Astrocyte (in vitro differentiated cells and primary cell): Measurements from ENCODE around the gene CELF2. TPM values are rescaled to one million over a fixed set of nuclear protein-coding genes. Genes with fewer than 3 reads are reported as not detected.

Experiments used
- DNase-seq: peaks from one replicate; pipeline ENCODE4 v3.0.0-alpha.2; 2010; ENCODE audit warnings: low read depth
- FAIRE-seq: peaks from 2 replicates; lab custom pipeline; 2011; peaks lifted over from hg19 to GRCh38; lab: Jason Lieb, UNC
- H2AFZ ChIP-seq: 2 replicates; pipeline ENCODE4 v1.6.0; 2012; ENCODE audit warnings: low read depth, low read length, inconsistent platforms
- H3K27ac ChIP-seq: 2 replicates; pipeline ENCODE4 v1.5.1; 2011; ENCODE audit warnings: low read depth, low read length, inconsistent platforms
- H3K27me3 ChIP-seq: 2 replicates; pipeline ENCODE4 v1.6.0; 2011; ENCODE audit warnings: low read length, inconsistent platforms; ENCODE audit not compliant: insufficient read depth
- H3K36me3 ChIP-seq: 2 replicates; pipeline ENCODE4 v1.5.1; 2011; ENCODE audit warnings: low read length, inconsistent platforms; ENCODE audit not compliant: insufficient read depth
- H3K4me1 ChIP-seq: 2 replicates; pipeline ENCODE4 v1.5.1; 2011; ENCODE audit warnings: low read length, inconsistent platforms; ENCODE audit not compliant: insufficient read depth
- H3K4me2 ChIP-seq: 2 replicates; pipeline ENCODE4 v1.6.0; 2012; ENCODE audit warnings: low read length, inconsistent platforms
- H3K4me3 ChIP-seq: 2 replicates; pipeline ENCODE4 v1.5.1; 2011; ENCODE audit warnings: low read depth, mild to moderate bottlenecking, low read length, inconsistent platforms; ENCODE audit not compliant: insufficient read depth
- H3K79me2 ChIP-seq: 2 replicates; pipeline ENCODE4 v1.6.0; 2012; ENCODE audit warnings: mild to moderate bottlenecking, low read length, inconsistent platforms; ENCODE audit not compliant: insufficient read depth
- H3K9ac ChIP-seq: 2 replicates; pipeline ENCODE4 v1.6.0; 2012; ENCODE audit warnings: mild to moderate bottlenecking, low read length, inconsistent platforms
- H3K9me3 ChIP-seq: 2 replicates; pipeline ENCODE4 v1.5.1; 2012; ENCODE audit warnings: low read depth, mild to moderate bottlenecking, low read length, inconsistent platforms; ENCODE audit not compliant: insufficient read depth
- H4K20me1 ChIP-seq: 2 replicates; pipeline ENCODE4 v1.6.0; 2012; ENCODE audit warnings: low read length, inconsistent platforms; ENCODE audit not compliant: insufficient read depth
- H3K27ac Mint-ChIP-seq: one replicate; pipeline ENCODE4 v1.8.0; 2021; ENCODE audit warnings: mild to moderate bottlenecking, mixed read lengths; ENCODE audit not compliant: unreplicated experiment
- H3K27me3 Mint-ChIP-seq: one replicate; pipeline ENCODE4 v1.8.0; 2021; ENCODE audit warnings: low read depth, mixed read lengths; ENCODE audit not compliant: unreplicated experiment
- H3K36me3 Mint-ChIP-seq: one replicate; pipeline ENCODE4 v1.8.0; 2021; ENCODE audit warnings: low read depth, mixed read lengths; ENCODE audit not compliant: unreplicated experiment
- H3K4me1 Mint-ChIP-seq: one replicate; pipeline ENCODE4 v1.8.0; 2021; ENCODE audit warnings: low read depth, mixed read lengths; ENCODE audit not compliant: unreplicated experiment
- H3K4me3 Mint-ChIP-seq: one replicate; pipeline ENCODE4 v1.8.0; 2021; ENCODE audit warnings: mild to moderate bottlenecking, moderate library complexity, mixed read lengths; ENCODE audit not compliant: unreplicated experiment
- H3K9me3 Mint-ChIP-seq: one replicate; pipeline ENCODE4 v1.8.0; 2021; ENCODE audit warnings: mild to moderate bottlenecking, mixed read lengths; ENCODE audit not compliant: unreplicated experiment
- EZH2 ChIP-seq: IDR thresholded peaks from 2 replicates; pipeline ENCODE4 v1.6.1; 2012; ENCODE audit warnings: mild to moderate bottlenecking, low read length, inconsistent platforms; ENCODE audit not compliant: insufficient read depth
- total RNA-seq: library from RNA; stranded (reverse); gene quantifications from 2 replicates; pipeline ENCODE4 v1.2.1, GENCODE V29; 2021
- TF ChIP-seq, protein P1 (sequence below): IDR thresholded peaks from 2 replicates; pipeline ENCODE4 v1.5.1; 2011; ENCODE audit warnings: low read depth, mild to moderate bottlenecking, inconsistent platforms, low read length, moderate library complexity; ENCODE audit not compliant: insufficient read depth

CELF2 gene
- total RNA-seq, 1 donor from 2014 or later, result 76.1 TPM

DNA sequence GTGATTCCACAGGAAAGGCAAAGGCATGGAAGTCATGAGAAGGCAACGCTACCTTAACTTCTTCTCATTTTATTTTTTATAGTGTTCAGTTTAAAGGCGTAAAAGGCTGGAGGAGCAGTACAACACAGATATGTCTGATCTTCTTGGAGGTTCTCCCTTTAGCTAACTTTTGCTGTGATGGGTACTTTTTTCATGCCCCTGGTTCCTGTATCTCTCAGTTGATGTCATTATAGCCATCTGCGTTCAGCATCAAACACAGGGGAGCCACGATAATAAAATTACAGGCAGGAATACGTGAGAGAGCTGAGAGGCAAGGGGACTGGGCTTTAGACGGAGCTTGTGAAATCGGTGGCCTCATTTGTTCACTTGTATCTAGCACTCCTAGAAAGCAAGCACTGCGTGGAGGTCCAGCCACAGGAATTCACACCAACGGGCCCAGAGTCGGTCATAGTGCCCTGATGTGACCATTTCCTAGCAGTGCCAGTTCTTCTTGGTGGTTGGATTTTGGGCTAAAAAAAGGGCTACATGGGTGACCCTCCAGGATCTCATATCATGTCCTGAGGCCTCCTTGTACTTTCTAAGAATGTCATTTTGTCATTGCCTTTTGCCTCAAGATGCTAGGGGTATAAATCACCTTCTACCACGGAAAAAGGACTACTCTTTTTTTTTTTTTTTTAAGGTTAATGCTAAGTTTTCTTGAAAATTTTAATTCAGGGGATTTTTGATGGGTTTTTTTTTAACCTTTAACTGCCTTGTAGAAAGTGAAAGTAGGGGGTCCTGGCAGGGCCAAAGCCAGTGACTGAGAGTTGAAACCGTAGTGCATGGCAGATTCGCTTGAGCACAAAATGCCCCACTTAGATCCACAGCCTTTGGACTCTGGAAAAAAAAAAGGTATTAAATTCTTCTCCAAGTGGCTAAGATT, 191.5 kb downstream of the CELF2 start:
- Histone ChIP-seq H3K9ac (no peak overlapping the region), H2AFZ (no peak overlapping the region), H3K79me2 (no peaks in the 10 kb centered on the region), H3K27ac (no peak overlapping the region), H4K20me1 (no peaks in the 10 kb centered on the region), H3K4me2 (no peak overlapping the region), H3K4me1 (no peaks in the 10 kb centered on the region), H3K4me3 (no peak overlapping the region), H3K36me3 (no peaks in the 10 kb centered on the region), H3K9me3 (no peaks in the 10 kb centered on the region), H3K27me3 (no peaks in the 10 kb centered on the region)
- H3K36me3 Mint-ChIP-seq, result peaks cover 3% of the 10 kb centered on the region
- TF ChIP-seq, protein P1, sequence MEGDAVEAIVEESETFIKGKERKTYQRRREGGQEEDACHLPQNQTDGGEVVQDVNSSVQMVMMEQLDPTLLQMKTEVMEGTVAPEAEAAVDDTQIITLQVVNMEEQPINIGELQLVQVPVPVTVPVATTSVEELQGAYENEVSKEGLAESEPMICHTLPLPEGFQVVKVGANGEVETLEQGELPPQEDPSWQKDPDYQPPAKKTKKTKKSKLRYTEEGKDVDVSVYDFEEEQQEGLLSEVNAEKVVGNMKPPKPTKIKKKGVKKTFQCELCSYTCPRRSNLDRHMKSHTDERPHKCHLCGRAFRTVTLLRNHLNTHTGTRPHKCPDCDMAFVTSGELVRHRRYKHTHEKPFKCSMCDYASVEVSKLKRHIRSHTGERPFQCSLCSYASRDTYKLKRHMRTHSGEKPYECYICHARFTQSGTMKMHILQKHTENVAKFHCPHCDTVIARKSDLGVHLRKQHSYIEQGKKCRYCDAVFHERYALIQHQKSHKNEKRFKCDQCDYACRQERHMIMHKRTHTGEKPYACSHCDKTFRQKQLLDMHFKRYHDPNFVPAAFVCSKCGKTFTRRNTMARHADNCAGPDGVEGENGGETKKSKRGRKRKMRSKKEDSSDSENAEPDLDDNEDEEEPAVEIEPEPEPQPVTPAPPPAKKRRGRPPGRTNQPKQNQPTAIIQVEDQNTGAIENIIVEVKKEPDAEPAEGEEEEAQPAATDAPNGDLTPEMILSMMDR, result no peak
- no peak for TF ChIP-seq EZH2
- DNase-seq (no peak), FAIRE-seq (no peak)
- peaks cover 2% of the 10 kb centered on the region for H3K9me3 Mint-ChIP-seq
- no peak overlapping the region for H3K4me3 Mint-ChIP-seq
- H3K27ac Mint-ChIP-seq, result no peak overlapping the region
- H3K27me3 Mint-ChIP-seq, result no peaks in the 10 kb centered on the region
- peaks cover 14% of the 10 kb centered on the region for H3K4me1 Mint-ChIP-seq

DNA sequence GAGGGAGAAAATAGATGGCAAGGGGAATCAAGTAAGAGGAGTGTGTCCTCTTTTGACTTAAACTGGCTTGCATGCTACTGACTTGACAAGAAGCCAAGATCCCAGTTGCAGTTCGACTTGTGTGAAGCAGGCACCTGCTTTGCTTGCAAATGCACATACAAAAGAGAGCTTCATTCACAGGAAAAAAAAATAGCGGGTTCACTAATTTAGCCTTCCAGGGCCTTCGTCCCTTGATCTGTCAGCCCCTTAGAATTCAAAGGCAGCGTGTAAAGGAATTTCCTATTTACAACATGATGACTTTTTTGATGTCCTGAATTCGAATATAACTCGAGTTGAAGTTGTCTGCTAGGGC, 192.1 kb downstream of the CELF2 start:
- Histone ChIP-seq H3K4me1 (no peaks in the 10 kb centered on the region), H3K79me2 (no peaks in the 10 kb centered on the region)
- H3K27ac Mint-ChIP-seq, result no peak overlapping the region

More for the DNA sequence above, 192.1 kb downstream of the CELF2 start:
- Histone ChIP-seq H3K36me3 (no peaks in the 10 kb centered on the region), H2AFZ (no peak overlapping the region), H4K20me1 (no peaks in the 10 kb centered on the region), H3K9me3 (no peaks in the 10 kb centered on the region), H3K27ac (no peak overlapping the region), H3K27me3 (no peaks in the 10 kb centered on the region), H3K4me2 (no peak overlapping the region), H3K4me3 (no peak overlapping the region), H3K9ac (no peak overlapping the region)
- peaks cover 14% of the 10 kb centered on the region for H3K4me1 Mint-ChIP-seq
- no peaks in the 10 kb centered on the region for H3K9me3 Mint-ChIP-seq
- peaks cover 3% of the 10 kb centered on the region for H3K36me3 Mint-ChIP-seq
- TF ChIP-seq EZH2, result no peak
- TF ChIP-seq, protein P1, result no peak
- DNase-seq (no peak), FAIRE-seq (no peak)
- no peak overlapping the region for H3K4me3 Mint-ChIP-seq
- no peaks in the 10 kb centered on the region for H3K27me3 Mint-ChIP-seq
